Ishikawa (cell line): ENCODE data around the gene AP3B2.

Experiments
- CEBPB ChIP-seq: IDR thresholded peaks from 2 replicates; pipeline ENCODE4 v1.6.1; 2012
- CREB1 ChIP-seq: IDR thresholded peaks from 2 replicates; pipeline ENCODE4 v1.6.1; 2012; ENCODE audit warnings: low read depth
- EGR1 ChIP-seq: IDR thresholded peaks from 2 replicates; pipeline ENCODE4 v1.6.1; 2012
- EP300 ChIP-seq: IDR thresholded peaks from 2 replicates; pipeline ENCODE4 v1.6.1; 2012; ENCODE audit warnings: borderline replicate concordance
- FOXM1 ChIP-seq: IDR thresholded peaks from 2 replicates; pipeline ENCODE4 v1.6.1; 2012; ENCODE audit warnings: low read depth, borderline replicate concordance
- MAX ChIP-seq: IDR thresholded peaks from 2 replicates; pipeline ENCODE4 v1.6.1; 2012
- NFIC ChIP-seq: IDR thresholded peaks from 2 replicates; pipeline ENCODE4 v1.6.1; 2012
- RAD21 ChIP-seq: IDR thresholded peaks from 2 replicates; pipeline ENCODE4 v1.6.1; 2012; ENCODE audit warnings: low read depth
- TAF1 ChIP-seq: IDR thresholded peaks from 2 replicates; pipeline ENCODE4 v1.6.1; 2012; ENCODE audit warnings: low read depth, mild to moderate bottlenecking
- TCF12 ChIP-seq: IDR thresholded peaks from 2 replicates; pipeline ENCODE4 v1.6.1; 2012; ENCODE audit warnings: low read depth
- TEAD4 ChIP-seq: IDR thresholded peaks from 2 replicates; pipeline ENCODE4 v1.6.1; 2012
- YY1 ChIP-seq: IDR thresholded peaks from 2 replicates; pipeline ENCODE4 v1.6.1; 2012; ENCODE audit warnings: low read depth
- ZBTB7A ChIP-seq: IDR thresholded peaks from 2 replicates; pipeline ENCODE4 v1.6.1; 2012; ENCODE audit warnings: low read depth
- TF ChIP-seq, protein P1 (sequence below): IDR thresholded peaks from 2 replicates; pipeline ENCODE4 v1.6.1; 2012; ENCODE audit warnings: low read depth, mild to moderate bottlenecking
- TF ChIP-seq, protein P2 (sequence below): IDR thresholded peaks from 2 replicates; pipeline ENCODE4 v1.6.1; 2012

AP3B2 gene

GRCh38 chr15:82737975-82738374, 28.3 kb upstream of the AP3B2 start:
- TF ChIP-seq TEAD4 (no peak), TAF1 (no peak), TCF12 (no peak), RAD21 (no peak), EP300 (no peak), EGR1 (no peak), YY1 (no peak), ZBTB7A (no peak), FOXM1 (no peak), CREB1 (no peak), CEBPB (no peak)
- TF ChIP-seq, protein P1, sequence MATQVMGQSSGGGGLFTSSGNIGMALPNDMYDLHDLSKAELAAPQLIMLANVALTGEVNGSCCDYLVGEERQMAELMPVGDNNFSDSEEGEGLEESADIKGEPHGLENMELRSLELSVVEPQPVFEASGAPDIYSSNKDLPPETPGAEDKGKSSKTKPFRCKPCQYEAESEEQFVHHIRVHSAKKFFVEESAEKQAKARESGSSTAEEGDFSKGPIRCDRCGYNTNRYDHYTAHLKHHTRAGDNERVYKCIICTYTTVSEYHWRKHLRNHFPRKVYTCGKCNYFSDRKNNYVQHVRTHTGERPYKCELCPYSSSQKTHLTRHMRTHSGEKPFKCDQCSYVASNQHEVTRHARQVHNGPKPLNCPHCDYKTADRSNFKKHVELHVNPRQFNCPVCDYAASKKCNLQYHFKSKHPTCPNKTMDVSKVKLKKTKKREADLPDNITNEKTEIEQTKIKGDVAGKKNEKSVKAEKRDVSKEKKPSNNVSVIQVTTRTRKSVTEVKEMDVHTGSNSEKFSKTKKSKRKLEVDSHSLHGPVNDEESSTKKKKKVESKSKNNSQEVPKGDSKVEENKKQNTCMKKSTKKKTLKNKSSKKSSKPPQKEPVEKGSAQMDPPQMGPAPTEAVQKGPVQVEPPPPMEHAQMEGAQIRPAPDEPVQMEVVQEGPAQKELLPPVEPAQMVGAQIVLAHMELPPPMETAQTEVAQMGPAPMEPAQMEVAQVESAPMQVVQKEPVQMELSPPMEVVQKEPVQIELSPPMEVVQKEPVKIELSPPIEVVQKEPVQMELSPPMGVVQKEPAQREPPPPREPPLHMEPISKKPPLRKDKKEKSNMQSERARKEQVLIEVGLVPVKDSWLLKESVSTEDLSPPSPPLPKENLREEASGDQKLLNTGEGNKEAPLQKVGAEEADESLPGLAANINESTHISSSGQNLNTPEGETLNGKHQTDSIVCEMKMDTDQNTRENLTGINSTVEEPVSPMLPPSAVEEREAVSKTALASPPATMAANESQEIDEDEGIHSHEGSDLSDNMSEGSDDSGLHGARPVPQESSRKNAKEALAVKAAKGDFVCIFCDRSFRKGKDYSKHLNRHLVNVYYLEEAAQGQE: no peak
- TF ChIP-seq, protein P2, sequence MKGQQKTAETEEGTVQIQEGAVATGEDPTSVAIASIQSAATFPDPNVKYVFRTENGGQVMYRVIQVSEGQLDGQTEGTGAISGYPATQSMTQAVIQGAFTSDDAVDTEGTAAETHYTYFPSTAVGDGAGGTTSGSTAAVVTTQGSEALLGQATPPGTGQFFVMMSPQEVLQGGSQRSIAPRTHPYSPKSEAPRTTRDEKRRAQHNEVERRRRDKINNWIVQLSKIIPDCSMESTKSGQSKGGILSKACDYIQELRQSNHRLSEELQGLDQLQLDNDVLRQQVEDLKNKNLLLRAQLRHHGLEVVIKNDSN: no peak

DNA sequence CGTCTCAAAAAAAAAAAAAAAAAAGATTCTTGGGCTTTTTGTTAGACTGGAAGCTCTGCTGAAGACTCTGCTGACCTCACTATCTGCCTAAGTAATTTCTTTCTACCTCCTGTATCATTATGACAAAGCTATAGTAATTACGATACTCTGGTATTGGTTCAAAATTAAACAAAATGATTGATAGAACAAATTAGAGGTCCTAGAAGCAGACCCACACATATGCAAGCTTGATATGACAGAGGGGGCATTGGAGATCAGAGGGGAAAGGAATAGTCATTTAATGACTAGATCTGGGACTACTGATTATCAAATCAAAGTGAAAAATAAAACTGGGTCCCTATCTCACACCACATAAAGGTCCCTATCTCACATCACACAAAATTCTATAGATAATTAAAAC, 21.9 kb upstream of the AP3B2 start:
- no peak for TF ChIP-seq TCF12
- TF ChIP-seq CEBPB: no peak
- TF ChIP-seq NFIC: no peak
- TF ChIP-seq EP300: no peak
- TF ChIP-seq FOXM1: no peak
- TF ChIP-seq EGR1: no peak
- no peak for TF ChIP-seq RAD21
- TF ChIP-seq, protein P1: no peak
- no peak for TF ChIP-seq TAF1
- no peak for TF ChIP-seq CREB1
- TF ChIP-seq TEAD4: no peak
- TF ChIP-seq MAX: no peak
- TF ChIP-seq YY1: no peak
- TF ChIP-seq ZBTB7A: no peak
- TF ChIP-seq, protein P2: no peak

DNA sequence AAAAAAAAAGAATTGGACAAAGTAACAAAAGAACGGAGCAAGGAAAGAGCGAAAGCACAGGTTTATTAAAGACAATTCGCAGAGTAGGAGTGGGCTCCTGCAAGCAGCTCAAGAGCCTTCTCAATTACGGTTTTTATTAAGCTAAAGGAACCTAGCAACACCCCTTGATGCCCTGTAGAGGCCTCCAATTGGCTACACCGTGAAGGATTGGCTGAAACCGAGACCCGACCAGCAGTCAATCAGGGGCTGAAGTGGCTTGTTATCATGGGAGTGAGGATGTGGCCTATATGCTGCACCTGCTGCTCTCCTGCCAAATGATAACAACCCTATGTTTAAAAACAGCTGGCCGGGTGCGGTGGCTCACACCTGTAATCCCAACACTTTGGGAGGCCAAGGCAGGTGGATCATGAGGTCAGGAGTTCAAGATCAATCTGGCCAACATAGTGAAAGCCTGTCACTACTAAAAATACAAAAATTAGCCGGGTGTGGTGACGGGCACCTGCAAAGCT, 20.4 kb upstream of the AP3B2 start:
- no peak for TF ChIP-seq ZBTB7A
- TF ChIP-seq YY1: no peak
- TF ChIP-seq MAX: no peak
- TF ChIP-seq, protein P2: no peak
- TF ChIP-seq TCF12: no peak
- TF ChIP-seq, protein P1: no peak
- TF ChIP-seq CEBPB: no peak
- no peak for TF ChIP-seq TEAD4

- no peak for TF ChIP-seq YY1
Observed at GRCh38 chr15:82726816-82727215, 17.1 kb upstream of the AP3B2 start.

DNA sequence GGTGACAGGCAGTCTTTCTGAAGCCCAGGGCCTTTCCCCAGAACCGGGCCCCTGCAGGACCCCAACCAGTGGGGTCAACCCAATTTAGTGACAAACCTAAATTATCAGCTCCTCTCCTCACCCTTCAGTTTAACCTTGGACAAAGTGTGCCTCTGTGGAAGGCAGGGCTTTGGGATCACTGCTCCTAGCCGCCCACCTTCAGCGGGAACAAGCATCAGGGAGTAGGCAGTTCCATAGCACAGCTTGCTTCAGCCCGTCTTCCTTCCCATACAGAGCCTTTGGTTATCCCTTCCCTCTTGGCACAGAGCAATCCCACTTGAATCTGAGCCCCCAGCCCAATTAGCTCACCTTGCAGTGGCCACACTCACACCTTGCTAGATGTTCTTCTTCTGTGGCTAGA, 5.3 kb upstream of the AP3B2 start:
- TF ChIP-seq FOXM1 (no peak), YY1 (no peak), NFIC (no peak)
